ENCODE data around the gene CEACAM4.

The CEACAM4 gene

GRCh38 chr19:41619018-41619556 lies 7.8 kb downstream of the CEACAM4 start:
- no peak overlapping the region for H3K27ac ChIP-seq
- no peak for DNase-seq (ENCODE audit: low read depth, low spot score)

DNA sequence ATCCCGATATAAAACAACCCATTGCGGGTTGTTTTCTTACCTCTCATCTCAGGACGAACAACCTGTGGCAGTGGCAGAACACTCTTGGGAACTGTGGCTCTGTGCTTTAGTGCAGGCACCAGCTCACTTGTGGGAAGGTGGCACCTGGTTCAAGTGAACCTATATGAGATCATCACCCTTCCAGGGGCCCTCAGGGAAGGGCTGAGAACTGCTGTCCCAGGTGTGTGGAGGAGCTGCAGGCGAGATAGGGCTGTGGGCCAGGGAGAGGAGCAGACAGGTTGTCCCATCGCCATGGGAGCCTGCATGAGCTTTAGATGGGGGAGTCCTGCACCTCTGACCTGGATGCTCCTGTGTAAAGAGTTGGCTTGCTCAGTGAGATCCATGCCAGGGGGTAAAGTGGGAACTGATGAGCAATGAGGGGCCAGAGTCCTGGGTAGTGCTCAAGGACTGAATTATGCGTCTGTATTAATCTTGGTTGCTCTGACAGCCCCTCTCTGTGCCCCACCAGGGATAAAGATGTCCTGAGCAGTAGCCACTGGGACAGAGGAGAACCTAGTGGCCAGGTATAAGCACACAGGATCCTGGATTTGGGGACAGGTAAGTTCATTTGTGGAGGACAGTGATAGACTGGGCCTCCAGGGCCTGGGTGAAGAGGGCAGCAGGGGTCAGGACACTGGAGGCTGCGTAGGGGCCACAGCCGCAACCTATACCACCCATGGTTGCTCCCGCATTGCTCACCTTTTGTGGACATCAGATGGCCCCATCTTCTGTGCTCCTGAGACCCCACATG lies 8.7 kb downstream of the CEACAM4 start:
- no peak overlapping the region for H3K27ac ChIP-seq
- DNase-seq (ENCODE audit: low read depth, low spot score) = no peak

DNA sequence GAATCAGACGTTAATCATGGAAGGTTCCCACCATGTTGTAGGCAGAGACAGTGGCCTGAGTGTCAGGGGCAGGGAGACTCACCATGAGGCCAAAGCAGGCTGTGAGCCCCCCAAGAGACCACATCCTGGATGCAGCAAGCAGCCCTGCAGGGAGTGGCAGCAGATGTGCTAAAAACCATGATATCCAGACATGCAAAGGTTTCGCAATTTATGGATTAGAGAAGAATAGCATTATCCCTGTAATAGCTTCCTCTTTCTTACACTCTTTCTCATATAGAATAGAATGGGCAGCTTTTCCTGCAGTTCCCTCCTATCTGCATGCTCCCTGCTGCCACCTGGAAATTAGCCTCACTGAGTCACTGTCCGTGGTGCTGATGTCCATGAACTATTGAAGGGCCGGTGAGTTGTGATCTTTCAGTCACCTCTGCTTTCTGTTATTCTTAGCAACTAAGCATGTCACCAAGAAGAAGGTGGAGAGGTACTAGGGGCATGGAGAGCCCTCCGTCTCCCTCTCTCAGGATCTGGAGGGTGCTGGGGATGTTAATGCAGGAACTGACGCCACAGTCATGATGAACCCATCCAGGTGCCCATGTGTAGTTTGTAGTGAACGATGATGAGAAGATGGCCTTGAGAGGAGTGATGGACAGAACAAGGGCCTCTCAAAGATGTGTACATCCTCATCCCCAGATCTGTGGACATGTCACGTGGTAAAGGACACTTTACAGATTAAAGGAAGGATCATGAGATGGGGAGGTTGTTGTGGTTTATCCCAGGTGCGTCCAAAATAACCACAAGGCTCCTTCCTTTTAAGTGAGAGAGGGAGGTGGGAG lies 9.9 kb downstream of the CEACAM4 start:
- DNase-seq (ENCODE audit: low read depth, low spot score) = no peak
- H3K27ac ChIP-seq = no peak overlapping the region

GRCh38 chr19:41615207-41615606 lies 11.7 kb downstream of the CEACAM4 start:
- no peak overlapping the region for H3K27ac ChIP-seq
- no peak for DNase-seq (ENCODE audit: low read depth, low spot score)

GRCh38 chr19:41612483-41612882 lies 14.4 kb downstream of the CEACAM4 start:
- no peak overlapping the region for H3K27ac ChIP-seq
- no peak for DNase-seq (ENCODE audit: low read depth, low spot score)

DNA sequence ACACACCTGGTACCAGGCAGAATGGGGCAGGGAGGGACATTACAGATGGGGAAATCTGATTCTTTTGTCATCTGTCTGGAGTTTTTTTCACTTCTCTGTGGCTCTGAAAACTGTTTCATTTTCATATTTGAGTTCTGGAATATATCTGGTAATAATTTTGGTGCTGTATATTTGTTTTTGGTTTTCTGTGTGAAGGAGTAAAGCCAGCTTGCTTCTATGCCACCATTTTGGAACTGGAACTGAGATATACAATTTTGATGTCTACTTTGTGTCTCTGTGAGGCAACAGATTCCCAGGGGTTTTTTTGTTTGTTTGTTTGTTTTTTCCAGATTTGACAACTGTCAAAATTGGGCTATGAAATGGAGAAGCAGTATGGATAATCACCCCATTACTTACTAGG lies 16.1 kb downstream of the CEACAM4 start:
- no peak overlapping the region for H3K27ac ChIP-seq
- DNase-seq (ENCODE audit: low read depth, low spot score) = no peak

DNA sequence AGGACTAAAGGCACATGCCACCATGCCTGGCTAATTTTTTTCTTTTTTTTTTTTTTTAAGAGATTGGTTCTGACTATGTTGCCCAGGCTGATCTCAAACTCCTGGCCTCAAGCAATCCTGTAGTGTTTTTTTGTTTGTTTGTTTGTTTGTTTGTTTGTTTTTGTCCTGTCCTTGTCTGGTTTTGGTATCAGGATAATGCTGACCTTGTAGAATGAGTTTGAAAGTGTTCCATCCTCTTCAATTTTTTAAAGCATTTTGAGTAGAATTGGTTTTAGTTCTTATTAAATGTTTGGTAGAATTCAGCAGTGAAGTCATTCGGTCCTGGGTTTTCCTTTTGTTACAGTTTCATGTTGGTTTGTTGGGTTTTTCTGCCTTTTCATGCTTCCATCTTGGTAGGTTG lies 19.2 kb downstream of the CEACAM4 start:
- DNase-seq (ENCODE audit: low read depth, low spot score) = no peak
- H3K27ac ChIP-seq = no peak overlapping the region

DNA sequence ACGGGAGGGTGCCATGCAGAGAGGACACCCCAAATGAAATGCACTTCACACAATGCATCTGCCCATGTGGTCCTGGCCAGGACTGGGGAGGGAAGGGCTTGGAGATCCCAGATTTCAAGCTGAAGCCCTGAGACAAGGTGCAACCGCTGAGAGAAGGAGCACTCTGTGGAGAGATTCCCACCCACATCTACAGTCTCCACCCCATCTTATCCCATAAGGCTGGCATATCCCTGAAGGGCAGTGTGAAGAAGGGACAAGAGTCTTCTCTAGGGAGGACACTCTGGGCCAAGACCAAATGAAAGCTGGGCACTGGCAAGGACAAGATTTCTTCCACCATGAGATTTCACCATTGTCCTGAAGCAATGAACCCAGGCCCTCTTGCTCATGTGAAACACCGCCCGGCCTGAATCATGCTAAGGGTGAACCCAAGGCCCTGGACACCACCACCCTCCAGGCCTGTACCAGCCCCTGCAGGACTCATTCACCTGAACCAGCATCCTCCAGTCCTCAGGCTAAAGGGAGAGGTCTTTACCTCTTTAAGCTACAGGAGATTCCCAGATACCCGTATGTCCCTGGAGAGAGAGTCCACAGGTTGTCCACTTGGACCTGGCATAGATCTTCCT lies 20.5 kb downstream of the CEACAM4 start:
- DNase-seq (ENCODE audit: low read depth, low spot score) = no peak
- H3K27ac ChIP-seq = no peak overlapping the region

GRCh38 chr19:41604831-41605230 lies 22.0 kb downstream of the CEACAM4 start:
- no peak for DNase-seq (ENCODE audit: low read depth, low spot score)
- no peak overlapping the region for H3K27ac ChIP-seq

DNA sequence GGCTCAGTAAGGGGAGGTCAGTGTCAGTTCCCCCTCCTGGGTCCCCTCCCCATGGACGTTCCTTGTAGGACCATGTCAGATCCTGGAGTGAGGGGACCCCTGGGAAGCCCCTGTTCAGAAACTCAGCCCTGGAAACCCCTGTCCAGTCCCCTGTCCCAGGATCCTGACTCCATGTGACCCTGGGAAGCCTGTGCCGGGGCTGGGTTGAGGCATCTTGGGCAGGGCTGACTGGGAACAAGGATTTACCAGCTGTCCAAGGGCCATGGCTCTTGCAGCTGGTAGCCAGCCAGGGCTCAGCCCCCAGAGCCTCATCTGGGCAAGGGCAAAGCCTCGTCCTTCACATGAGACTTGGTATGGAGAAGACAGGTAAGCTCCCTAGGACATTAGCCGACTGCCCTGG lies 25.1 kb downstream of the CEACAM4 start:
- H3K27ac ChIP-seq = no peak overlapping the region
- no peak for DNase-seq (ENCODE audit: low read depth, low spot score)

DNA sequence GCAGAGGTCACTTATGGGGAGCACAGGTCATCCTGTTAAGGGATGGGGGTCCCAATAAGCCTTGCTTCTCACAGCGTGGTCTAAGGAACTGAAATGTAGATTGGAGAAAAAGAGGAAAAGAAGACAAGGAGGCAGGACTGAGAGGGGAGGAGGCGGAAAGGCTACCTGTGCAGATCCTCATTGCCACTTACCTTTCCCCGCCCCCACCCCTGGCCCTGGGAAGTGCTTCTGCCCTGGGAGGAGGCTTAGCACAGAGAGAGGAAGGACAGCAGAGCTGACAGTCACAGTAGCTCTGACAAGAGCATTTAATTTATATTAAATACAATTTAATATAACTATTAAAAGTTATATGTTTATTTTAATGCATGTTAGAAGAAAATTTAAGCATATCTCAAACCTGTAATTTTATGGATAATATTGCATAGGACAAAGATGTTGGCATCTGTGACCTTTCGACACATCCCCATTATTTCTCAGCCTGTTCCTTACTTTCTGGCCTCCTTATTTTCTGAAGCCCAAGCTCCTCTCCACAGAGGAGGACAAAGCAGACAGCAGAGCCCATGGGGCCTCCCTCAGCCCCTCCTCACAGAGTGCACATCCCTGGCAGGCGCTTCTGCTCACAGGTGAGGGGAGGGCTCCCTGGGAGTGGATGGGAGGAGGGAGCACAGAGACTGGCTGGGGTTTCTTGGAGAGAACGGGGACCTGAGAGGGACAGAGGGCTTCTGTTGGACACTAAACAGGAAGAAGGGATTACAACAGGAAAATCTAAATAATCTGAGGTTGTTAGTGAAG lies 27.5 kb downstream of the CEACAM4 start:
- DNase-seq (ENCODE audit: low read depth, low spot score) = no peak
- no peak overlapping the region for H3K27ac ChIP-seq

DNA sequence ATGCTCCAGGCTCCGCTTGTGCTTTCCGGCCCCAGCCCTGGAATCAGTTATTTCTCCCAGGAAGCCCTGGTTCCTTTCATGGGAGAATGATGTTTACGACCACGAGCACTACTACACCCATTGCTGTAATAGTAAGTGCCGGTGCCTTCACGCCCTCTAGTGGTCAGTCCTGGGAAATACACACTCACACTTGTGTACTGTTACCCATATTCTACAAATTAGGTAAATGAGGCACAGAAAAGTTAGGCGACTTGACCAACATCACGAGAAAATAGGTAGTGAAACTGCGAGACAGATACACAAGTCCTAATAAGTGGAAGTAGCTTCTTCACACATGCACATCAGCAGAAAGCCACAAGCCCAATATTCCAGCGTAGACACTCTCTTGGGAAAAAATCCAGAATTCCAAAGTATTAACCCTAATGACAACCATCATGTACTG lies 29.3 kb downstream of the CEACAM4 start:
- no peak for DNase-seq (ENCODE audit: low read depth, low spot score)
- H3K27ac ChIP-seq = no peak overlapping the region

GRCh38 chr19:41595890-41596280 lies 31.0 kb downstream of the CEACAM4 start:
- DNase-seq (ENCODE audit: low read depth, low spot score) = no peak
- no peak overlapping the region for H3K27ac ChIP-seq

DNA sequence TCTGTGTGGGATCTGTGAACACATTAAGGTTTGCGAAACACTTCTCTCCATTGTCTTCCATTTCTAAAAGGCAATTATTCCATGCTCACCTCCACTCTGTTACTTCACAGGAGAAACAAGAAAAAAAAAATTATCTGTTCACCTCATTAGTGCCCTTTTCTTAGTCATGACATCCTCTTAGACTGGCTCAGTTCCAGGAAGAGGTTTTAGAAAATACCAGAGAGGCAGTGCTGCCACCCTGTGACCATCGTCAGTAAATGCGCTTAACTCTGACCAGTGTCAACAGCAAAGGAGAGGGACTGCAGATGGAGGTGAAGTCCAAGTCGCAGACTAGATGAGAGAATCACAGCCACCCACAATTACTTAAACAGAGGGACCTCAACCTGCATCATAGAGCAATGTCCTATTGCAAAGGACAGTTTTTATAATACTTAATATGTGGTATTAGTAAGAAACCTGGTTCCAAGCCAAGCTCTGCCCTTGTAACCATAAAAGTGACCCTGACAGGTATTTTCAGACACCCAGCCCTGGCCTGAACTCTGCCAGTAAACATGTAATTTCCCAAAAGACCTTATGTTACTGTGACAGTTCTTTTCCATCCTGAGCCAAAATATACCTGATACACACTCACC lies 31.5 kb downstream of the CEACAM4 start:
- DNase-seq (ENCODE audit: low read depth, low spot score) = peak; percentile 48
- no peak overlapping the region for H3K27ac ChIP-seq

DNA sequence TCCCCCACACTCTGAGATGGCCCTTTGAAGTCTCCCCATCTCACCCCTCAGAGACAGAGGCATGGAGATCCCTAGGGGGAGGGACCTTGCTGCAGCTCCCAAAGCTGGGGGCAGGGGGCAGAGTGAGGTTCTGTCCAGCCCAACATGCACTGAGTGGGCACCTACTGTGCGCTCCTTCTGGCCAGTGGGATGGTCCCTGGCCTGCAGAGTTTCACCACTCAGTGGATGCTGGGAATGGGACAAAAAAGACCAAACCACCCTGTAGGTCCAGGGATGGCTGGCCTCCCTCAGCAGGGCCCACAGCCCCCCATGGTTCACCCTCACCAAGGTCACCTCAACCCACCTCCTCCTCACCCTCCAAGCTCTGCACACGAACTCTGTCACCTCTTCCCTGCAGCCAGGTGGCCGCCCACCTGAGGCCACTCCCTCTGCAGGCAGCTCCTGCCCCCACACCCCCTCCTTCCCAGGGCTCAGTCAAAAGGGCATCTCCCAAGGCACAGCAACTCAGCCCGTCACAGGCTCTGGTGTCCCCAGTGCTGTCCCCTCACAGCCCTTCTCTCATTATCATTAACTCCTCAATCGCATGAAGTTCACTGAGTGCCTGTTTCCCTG lies 34.8 kb downstream of the CEACAM4 start:
- no peak overlapping the region for H3K27ac ChIP-seq
- DNase-seq (ENCODE audit: low read depth, low spot score) = no peak

DNA sequence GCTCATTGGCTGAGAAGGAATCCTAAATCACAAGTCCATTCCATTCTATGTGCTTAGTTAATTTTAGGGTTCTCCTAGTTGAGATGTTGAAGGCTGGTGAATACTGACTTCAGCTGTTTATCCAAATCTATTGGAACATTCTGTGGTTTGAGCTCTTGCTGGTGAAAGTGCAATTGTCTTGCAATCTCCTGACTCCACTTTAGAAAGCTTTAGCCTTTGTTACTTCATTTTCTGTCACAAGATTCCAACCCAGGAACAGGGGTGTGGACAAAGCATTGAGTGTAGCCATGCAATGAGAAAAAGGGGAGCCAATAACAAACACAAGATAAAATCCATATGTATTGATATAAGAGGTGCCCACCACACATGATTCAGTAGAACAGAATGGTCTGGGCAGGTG lies 35.9 kb downstream of the CEACAM4 start:
- H3K27ac ChIP-seq = no peak overlapping the region
- no peak for DNase-seq (ENCODE audit: low read depth, low spot score)

DNA sequence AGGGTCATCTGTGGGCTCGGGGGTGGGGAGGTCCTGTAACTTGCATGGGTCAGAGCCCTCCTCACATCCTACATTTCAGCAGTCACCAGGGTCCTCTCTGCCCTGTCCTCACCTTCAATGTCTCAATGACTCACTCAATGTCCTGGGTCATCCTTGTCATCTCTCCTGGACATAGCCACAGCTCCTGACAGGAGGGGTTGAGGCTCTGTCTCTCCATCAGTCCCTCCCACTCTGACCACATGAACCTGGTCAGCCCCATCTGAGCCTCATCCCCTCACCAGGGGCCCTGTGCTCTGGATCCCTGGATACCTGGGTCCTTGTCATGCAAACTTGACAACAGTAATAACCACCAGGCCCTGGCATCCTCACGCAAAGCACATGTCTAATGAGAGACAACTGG lies 37.5 kb downstream of the CEACAM4 start:
- H3K27ac ChIP-seq = no peak overlapping the region
- no peak for DNase-seq (ENCODE audit: low read depth, low spot score)

DNA sequence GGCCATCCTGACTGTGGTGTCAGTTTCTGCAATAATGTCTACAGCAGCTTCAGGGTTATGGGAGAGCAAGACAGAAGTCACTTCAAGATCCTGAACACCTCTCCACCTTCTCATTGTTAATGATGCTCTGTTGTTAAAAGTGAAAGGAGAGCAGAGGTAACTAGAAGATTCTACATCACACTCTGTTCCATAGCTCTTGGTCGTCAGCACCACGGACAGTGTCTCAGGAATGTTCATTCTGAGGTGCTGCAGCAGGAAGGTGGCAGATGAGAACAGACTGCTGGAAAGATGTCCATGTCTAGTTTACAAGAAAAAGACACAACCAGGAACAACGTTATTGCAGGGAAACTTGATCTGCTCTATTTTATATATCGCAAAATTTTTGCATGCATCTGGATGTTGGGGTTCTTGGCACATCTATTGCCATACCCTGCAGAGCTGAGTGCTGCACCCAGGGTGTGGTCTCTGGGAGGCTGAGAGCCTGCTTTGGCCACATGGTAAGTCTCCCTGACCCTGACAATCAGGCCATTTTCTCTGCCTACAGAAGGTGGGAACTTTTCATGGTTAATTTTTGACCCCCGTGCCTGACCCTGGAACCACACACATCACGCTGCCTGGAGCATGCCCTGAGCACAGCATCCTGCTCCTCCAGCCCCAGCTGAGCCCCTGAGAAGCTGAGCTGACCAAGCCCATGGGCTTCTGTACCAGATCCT lies 38.2 kb downstream of the CEACAM4 start:
- H3K27ac ChIP-seq = no peak overlapping the region
- no peak for DNase-seq (ENCODE audit: low read depth, low spot score)

- DNase-seq (ENCODE audit: low read depth, low spot score) = no peak
- H3K27ac ChIP-seq = no peak overlapping the region
These were observed 39.0 kb downstream of the CEACAM4 start for GRCh38 chr19:41587838-41588210.

Measured in epithelial cell of prostate (primary cell).